Measurements from ENCODE around the gene GLYR1. TPM values are rescaled to one million over a fixed set of nuclear protein-coding genes. Genes with fewer than 3 reads are reported as not detected.
A peak's percentile ranks its signal among the peaks of the same experiment; 100 is the strongest.

Gene GLYR1
- total and polyA plus RNA-seq, 2 donors (not counting 3 experiments of a cell fraction or from before 2014, with no cell fraction given) = 47.9 to 107 TPM

GRCh38 chr16:4767872-4768548 is 79.1 kb downstream of the GLYR1 start:
- no TSS peak for BruUV-seq (replicated peaks)
- Histone ChIP-seq H3K9ac (replicated peaks; ENCODE audit: extremely low read depth, insufficient read depth, low read length) (peak overlapping the region; percentile 53), H3K27me3 (ENCODE audit: control insufficient read depth in 2 of 2, insufficient read depth in 2 of 2, low read length in 2 of 2) (no peaks in the 10 kb centered on the region), H3K36me3 (ENCODE audit: control insufficient read depth in 2 of 2, extremely low read depth in 1 of 2, insufficient read depth in 2 of 2, low read length in 2 of 2) (peaks cover 0 to 13% of the 10 kb centered on the region in 2 experiments), H3K4me1 (ENCODE audit: control insufficient read depth, extremely low read depth, insufficient read depth, low read length) (peaks cover 15% of the 10 kb centered on the region), H3K79me2 (ENCODE audit: control insufficient read depth, insufficient read depth, low read length) (peaks cover 12% of the 10 kb centered on the region), H2AFZ (ENCODE audit: low read depth, low read length) (peak overlapping the region; percentile 80), H4K20me1 (replicated peaks; ENCODE audit: control insufficient read depth, extremely low read depth, insufficient read depth, low read length) (no peaks in the 10 kb centered on the region), H3K9me1 (replicated peaks; ENCODE audit: control insufficient read depth, extremely low read depth, insufficient read depth, low read length) (no peaks in the 10 kb centered on the region), H3K27ac (ENCODE audit: insufficient read depth, low read depth, low read length) (peak overlapping the region; percentile 33), H3K9me3 (replicated peaks; ENCODE audit: control insufficient read depth, insufficient read depth, low read length) (no peaks in the 10 kb centered on the region), H3K4me3 (replicated peaks in 1 of 3; ENCODE audit: insufficient read depth in 1 of 3, low read depth in 1 of 3, low read length in 3 of 3) (peak overlapping the region; percentile 14 to 68 (median 51)), H3K4me2 (ENCODE audit: insufficient read depth, low read length) (peak overlapping the region; percentile 90)
- intact Hi-C loops (cut with micrococcal nuclease) (loop anchor here (1.0 to 2.0 kb wide), 3 partner anchors 34 to 189 kb away; partner anchors contain the start of genes ANKS3, DNAAF8 and ROGDI), dilution Hi-C loops (cut with MboI; ENCODE audit: extremely low pct_ligation_motif_present, low sequenced_read_pairs) (no loop called here)
- FAIRE-seq (no peak), DNase-seq (ENCODE audit: low read depth, low spot score) (no peak)
- POLR2A ChIA-PET = interaction anchor here (1.0 kb wide), 1 partner anchor 35 kb away, joined by 3 read pairs; the partner anchor contains the start of gene ROGDI
- TF ChIP-seq GATA2 (IDR thresholded peaks at IDR 0.05; ENCODE audit: insufficient read depth, insufficient read length, low read depth, low read length) (no peak), EZH2 (IDR thresholded peaks at IDR 0.05; ENCODE audit: borderline replicate concordance, low read depth, low read length, severe bottlenecking) (no peak)
- TF ChIP-seq, protein P1, sequence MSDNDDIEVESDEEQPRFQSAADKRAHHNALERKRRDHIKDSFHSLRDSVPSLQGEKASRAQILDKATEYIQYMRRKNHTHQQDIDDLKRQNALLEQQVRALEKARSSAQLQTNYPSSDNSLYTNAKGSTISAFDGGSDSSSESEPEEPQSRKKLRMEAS (IDR thresholded peaks at IDR 0.05; ENCODE audit: insufficient read depth, insufficient read length) = no peak
- CTCF ChIA-PET = interaction anchor here (0.9 to 1.4 kb wide), 3 partner anchors 34 to 189 kb away, joined by 3 to 6 read pairs (median 3); partner anchors contain the start of genes ANKS3, DNAAF8 and ROGDI

- H3K9me1 ChIP-seq (replicated peaks; ENCODE audit: control insufficient read depth, extremely low read depth, insufficient read depth, low read length) = no peaks in the 10 kb centered on the region
- dilution Hi-C loops (cut with MboI; ENCODE audit: extremely low pct_ligation_motif_present, low sequenced_read_pairs) (no loop called here), intact Hi-C loops (cut with micrococcal nuclease) (loop anchor here (1.0 to 2.0 kb wide), 2 partner anchors 33 to 190 kb away; partner anchors contain the start of genes ANKS3 and DNAAF8)
- H3K9me3 ChIP-seq (replicated peaks; ENCODE audit: control insufficient read depth, insufficient read depth, low read length) = no peaks in the 10 kb centered on the region
- H2AFZ ChIP-seq (ENCODE audit: low read depth, low read length) = peak within 1 kb of the TSS; percentile 83
- no TSS peak for BruUV-seq (replicated peaks)
- H3K4me1 ChIP-seq (ENCODE audit: control insufficient read depth, extremely low read depth, insufficient read depth, low read length) = peaks cover 15% of the 10 kb centered on the region
- no peaks in the 10 kb centered on the region for H3K27me3 ChIP-seq (ENCODE audit: control insufficient read depth in 2 of 2, insufficient read depth in 2 of 2, low read length in 2 of 2)
- peak within 1 kb of the TSS; percentile 90 for H3K4me2 ChIP-seq (ENCODE audit: insufficient read depth, low read length)
- H4K20me1 ChIP-seq (replicated peaks; ENCODE audit: control insufficient read depth, extremely low read depth, insufficient read depth, low read length) = no peaks in the 10 kb centered on the region
- TF ChIP-seq, protein P1 (IDR thresholded peaks at IDR 0.05; ENCODE audit: insufficient read depth, insufficient read length) = peak; percentile 3
- TF ChIP-seq POLR2A (IDR thresholded peaks at IDR 0.05; ENCODE audit: low read depth, low read length) (peak; percentile 85), EZH2 (IDR thresholded peaks at IDR 0.05; ENCODE audit: borderline replicate concordance, low read depth, low read length, severe bottlenecking) (no peak), MYC (IDR thresholded peaks at IDR 0.05; ENCODE audit: low read depth, low read length) (no peak), FOS (IDR thresholded peaks at IDR 0.05; ENCODE audit: borderline replicate concordance, insufficient read depth, low read length) (no peak), GATA2 (IDR thresholded peaks at IDR 0.05; ENCODE audit: insufficient read depth, insufficient read length, low read depth, low read length) (no peak), POLR2AphosphoS5 (IDR thresholded peaks at IDR 0.05; ENCODE audit: insufficient read depth, low read depth, low read length) (peak; percentile 87), JUN (IDR thresholded peaks at IDR 0.05; ENCODE audit: borderline replicate concordance, insufficient read depth, insufficient read length, low read depth) (no peak)
- TF ChIP-seq, protein P2, sequence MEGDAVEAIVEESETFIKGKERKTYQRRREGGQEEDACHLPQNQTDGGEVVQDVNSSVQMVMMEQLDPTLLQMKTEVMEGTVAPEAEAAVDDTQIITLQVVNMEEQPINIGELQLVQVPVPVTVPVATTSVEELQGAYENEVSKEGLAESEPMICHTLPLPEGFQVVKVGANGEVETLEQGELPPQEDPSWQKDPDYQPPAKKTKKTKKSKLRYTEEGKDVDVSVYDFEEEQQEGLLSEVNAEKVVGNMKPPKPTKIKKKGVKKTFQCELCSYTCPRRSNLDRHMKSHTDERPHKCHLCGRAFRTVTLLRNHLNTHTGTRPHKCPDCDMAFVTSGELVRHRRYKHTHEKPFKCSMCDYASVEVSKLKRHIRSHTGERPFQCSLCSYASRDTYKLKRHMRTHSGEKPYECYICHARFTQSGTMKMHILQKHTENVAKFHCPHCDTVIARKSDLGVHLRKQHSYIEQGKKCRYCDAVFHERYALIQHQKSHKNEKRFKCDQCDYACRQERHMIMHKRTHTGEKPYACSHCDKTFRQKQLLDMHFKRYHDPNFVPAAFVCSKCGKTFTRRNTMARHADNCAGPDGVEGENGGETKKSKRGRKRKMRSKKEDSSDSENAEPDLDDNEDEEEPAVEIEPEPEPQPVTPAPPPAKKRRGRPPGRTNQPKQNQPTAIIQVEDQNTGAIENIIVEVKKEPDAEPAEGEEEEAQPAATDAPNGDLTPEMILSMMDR (IDR thresholded peaks at IDR 0.05; ENCODE audit: extremely low read depth in 1 of 2, insufficient read depth in 1 of 2, low read depth in 1 of 2, low read length in 2 of 2) = no peak
- ChIA-PET POLR2A (interaction anchor here (1.0 kb wide), 1 partner anchor 33 kb away, joined by 4 read pairs; the partner anchor contains the start of gene DNAAF8), CTCF (no interaction called here)
- peak within 1 kb of the TSS; percentile 77 for H3K9ac ChIP-seq (replicated peaks; ENCODE audit: extremely low read depth, insufficient read depth, low read length)
- peak within 1 kb of the TSS; percentile 46 to 98 (median 55) for H3K4me3 ChIP-seq (replicated peaks in 1 of 3; ENCODE audit: insufficient read depth in 1 of 3, low read depth in 1 of 3, low read length in 3 of 3)
- H3K79me2 ChIP-seq (ENCODE audit: control insufficient read depth, insufficient read depth, low read length) = peaks cover 12% of the 10 kb centered on the region
- H3K27ac ChIP-seq (ENCODE audit: insufficient read depth, low read depth, low read length) = peak within 1 kb of the TSS; percentile 42
- peak; percentile 98 for FAIRE-seq
- DNase-seq (ENCODE audit: low read depth, low spot score) = peak; percentile 97
- peaks cover 4 to 20% of the 10 kb centered on the region in 2 experiments for H3K36me3 ChIP-seq (ENCODE audit: control insufficient read depth in 2 of 2, extremely low read depth in 1 of 2, insufficient read depth in 2 of 2, low read length in 2 of 2)
Measured at GRCh38 chr16:4766875-4767628, 80.0 kb downstream of the GLYR1 start, which contains the start of gene ZNF500. ZNF500 (minus strand) TSS chr16:4767162; CDS start chr16:4765978, 1,184 bp downstream.

Data from endothelial cell of umbilical vein (primary cell).